ENCODE results near the gene GGA2. TPM values are rescaled to one million over a fixed set of nuclear protein-coding genes. Genes with fewer than 3 reads are reported as not detected.

The GGA2 gene
- total RNA-seq, 4 donors from 2014 or later: 21.7 to 51.8 (median 36.9) TPM

DNA sequence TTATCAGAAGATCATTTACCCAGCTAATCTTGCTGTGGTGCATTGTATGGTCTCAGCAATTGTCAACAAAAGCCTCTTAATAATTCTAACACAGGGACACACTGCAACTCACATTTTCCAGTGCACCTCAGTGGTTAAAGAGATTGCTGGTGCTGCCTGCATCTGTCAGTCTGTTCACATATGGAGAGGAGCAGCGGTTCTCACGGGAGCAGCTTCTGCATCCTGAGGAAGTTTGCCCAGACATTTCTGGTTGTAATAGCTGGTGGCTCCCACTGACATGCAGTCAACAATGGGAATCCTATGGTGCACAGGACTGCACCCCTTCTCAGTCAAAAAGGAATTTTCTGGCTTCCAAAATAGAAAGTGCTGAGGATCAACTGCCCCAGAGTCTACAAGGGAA is 7.8 kb downstream of the GGA2 start:
- 75% methylated on average over 2 of the region's 2 CpGs; no CpG with 5 or more reads in 1 of the 2 donors for WGBS, 2 donors (ENCODE audit: low coverage in 1 of 2)
- DNase-seq: no peak
- in situ Hi-C loops (cut with MboI; ENCODE audit: low pct_ligation_motif_present in 1 of 4, low pct_unique_long_range_greater_than_20kb in 1 of 4, low sequenced_read_pairs in 3 of 4): no loop called here
- intact Hi-C loops (cut with DNase I; ENCODE audit: low total_unique reads): no loop called here
- Histone ChIP-seq H3K4me3 (no peak overlapping the region), H3K9me3 (no peaks in the 10 kb centered on the region), H3K36me3 (no peaks in the 10 kb centered on the region), H3K27ac (no peak overlapping the region), H3K4me1 (peaks cover 22 to 50% (median 33%) of the 10 kb centered on the region in 4 donors), H3K27me3 (no peaks in the 10 kb centered on the region)
- TF ChIP-seq POLR2AphosphoS5 (IDR thresholded peaks at IDR 0.05): no peak

DNA sequence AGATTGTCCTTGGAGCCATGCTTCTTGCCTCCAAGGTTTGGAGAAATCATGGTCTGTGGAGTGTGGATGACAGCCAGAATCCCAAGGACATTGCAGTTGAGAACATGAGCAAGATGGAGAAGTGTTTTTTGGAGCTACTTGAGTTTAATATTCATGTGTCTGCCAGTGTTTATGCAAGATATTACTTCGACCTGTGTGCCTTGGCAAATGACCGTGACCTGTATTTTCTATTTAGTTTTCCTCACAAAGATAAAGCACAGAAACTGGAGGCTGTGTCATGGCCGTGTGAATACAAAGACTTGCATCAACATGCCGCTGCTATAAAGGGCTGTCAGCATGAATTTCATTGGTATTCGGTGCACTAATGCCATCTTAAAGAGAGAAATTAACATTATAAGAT is 9.0 kb downstream of the GGA2 start:
- intact Hi-C loops (cut with DNase I; ENCODE audit: low total_unique reads) (no loop called here), in situ Hi-C loops (cut with MboI; ENCODE audit: low pct_ligation_motif_present in 1 of 4, low pct_unique_long_range_greater_than_20kb in 1 of 4, low sequenced_read_pairs in 3 of 4) (no loop called here)
- 86 to 94% methylated on average over 3 to 5 of the region's 5 CpGs for WGBS, 2 donors (ENCODE audit: low coverage in 1 of 2)
- Histone ChIP-seq H3K4me1 (peaks cover 22 to 58% (median 34%) of the 10 kb centered on the region in 4 donors), H3K4me3 (no peak overlapping the region), H3K27ac (no peak overlapping the region), H3K36me3 (no peaks in the 10 kb centered on the region), H3K9me3 (no peaks in the 10 kb centered on the region), H3K27me3 (no peaks in the 10 kb centered on the region)
- no peak for DNase-seq
- TF ChIP-seq EP300 (IDR thresholded peaks at IDR 0.05; ENCODE audit: low read depth): no peak
- TF ChIP-seq, protein P1, sequence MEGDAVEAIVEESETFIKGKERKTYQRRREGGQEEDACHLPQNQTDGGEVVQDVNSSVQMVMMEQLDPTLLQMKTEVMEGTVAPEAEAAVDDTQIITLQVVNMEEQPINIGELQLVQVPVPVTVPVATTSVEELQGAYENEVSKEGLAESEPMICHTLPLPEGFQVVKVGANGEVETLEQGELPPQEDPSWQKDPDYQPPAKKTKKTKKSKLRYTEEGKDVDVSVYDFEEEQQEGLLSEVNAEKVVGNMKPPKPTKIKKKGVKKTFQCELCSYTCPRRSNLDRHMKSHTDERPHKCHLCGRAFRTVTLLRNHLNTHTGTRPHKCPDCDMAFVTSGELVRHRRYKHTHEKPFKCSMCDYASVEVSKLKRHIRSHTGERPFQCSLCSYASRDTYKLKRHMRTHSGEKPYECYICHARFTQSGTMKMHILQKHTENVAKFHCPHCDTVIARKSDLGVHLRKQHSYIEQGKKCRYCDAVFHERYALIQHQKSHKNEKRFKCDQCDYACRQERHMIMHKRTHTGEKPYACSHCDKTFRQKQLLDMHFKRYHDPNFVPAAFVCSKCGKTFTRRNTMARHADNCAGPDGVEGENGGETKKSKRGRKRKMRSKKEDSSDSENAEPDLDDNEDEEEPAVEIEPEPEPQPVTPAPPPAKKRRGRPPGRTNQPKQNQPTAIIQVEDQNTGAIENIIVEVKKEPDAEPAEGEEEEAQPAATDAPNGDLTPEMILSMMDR (IDR thresholded peaks at IDR 0.05): no peak
- no peak for TF ChIP-seq POLR2AphosphoS5 (IDR thresholded peaks at IDR 0.05)
- TF ChIP-seq POLR2A (IDR thresholded peaks at IDR 0.05): no peak

DNA sequence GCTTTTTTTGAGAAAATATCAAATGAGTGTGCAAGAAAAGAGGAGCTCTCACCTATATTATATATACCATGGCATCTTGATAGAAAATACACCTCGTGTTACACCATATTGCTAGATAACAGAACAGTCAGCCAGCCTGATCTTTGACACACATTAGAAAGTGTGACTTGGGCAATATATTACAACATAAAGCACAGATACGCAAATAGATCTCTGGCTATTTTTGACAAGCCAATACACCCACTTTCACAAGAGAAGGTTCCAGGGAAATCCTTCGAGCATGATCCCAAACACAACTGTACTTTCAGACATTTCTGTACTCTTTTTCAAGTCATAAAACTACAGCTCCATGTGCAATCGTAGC is 9.4 kb downstream of the GGA2 start:
- H3K9me3 ChIP-seq: no peaks in the 10 kb centered on the region
- peaks cover 22 to 54% (median 32%) of the 10 kb centered on the region in 4 donors for H3K4me1 ChIP-seq
- intact Hi-C loops (cut with DNase I; ENCODE audit: low total_unique reads): no loop called here
- no peak for DNase-seq
- 67 to 68% methylated on average over 4 of the region's 4 CpGs for WGBS, 2 donors (ENCODE audit: low coverage in 1 of 2)
- peak overlapping the region in 2 of 4 donors; percentile 27 to 41 for H3K27ac ChIP-seq
- no peaks in the 10 kb centered on the region for H3K27me3 ChIP-seq
- in situ Hi-C loops (cut with MboI; ENCODE audit: low pct_ligation_motif_present in 1 of 4, low pct_unique_long_range_greater_than_20kb in 1 of 4, low sequenced_read_pairs in 3 of 4): no loop called here
- no peaks in the 10 kb centered on the region for H3K36me3 ChIP-seq
- TF ChIP-seq, protein P1 (IDR thresholded peaks at IDR 0.05): no peak
- no peak for TF ChIP-seq EP300 (IDR thresholded peaks at IDR 0.05; ENCODE audit: low read depth)
- no peak for TF ChIP-seq POLR2AphosphoS5 (IDR thresholded peaks at IDR 0.05)
- TF ChIP-seq POLR2A (IDR thresholded peaks at IDR 0.05): no peak
- H3K4me3 ChIP-seq: no peak overlapping the region

DNA sequence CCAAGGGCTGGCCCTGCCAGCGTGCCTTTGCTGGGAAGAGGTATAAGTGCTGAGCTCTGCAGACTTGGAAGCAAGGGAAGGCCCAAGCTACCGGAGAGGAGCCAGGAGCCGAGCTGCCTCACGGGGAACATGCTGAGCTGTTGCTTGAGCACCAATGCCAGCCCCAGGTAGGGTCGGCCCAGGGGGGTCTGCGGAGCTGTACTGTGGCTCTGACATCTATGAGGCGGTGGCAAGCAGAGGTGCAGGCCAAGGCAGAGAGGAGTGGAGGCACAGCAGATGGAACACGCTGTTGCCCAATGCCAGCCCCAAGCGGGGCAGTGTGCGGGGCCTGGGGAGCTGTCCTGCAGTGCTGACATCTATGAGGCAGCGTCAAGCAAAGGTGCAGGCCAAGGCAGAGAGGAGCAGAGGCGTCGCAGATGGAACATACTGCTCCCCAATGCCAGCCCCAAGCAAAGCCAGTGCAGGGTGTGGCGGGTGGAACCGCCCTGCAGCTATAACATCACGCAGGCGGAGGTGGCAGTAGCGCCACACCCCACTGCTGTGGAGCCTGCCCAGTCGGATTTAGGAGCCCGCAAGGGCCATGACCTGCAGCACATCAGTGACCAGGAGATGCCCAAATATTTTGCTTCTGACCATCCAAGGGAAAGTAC is 10.0 kb downstream of the GGA2 start:
- H3K27ac ChIP-seq: peak overlapping the region in 3 of 4 donors; percentile 14 to 41 (median 27)
- whole genome bisulfite sequencing, 2 donors (ENCODE audit: low coverage in 1 of 2): 75 to 80% methylated on average over 1 to 20 of the region's 20 CpGs
- H3K4me3 ChIP-seq: no peak overlapping the region
- H3K27me3 ChIP-seq: no peaks in the 10 kb centered on the region
- in situ Hi-C loops (cut with MboI; ENCODE audit: low pct_ligation_motif_present in 1 of 4, low pct_unique_long_range_greater_than_20kb in 1 of 4, low sequenced_read_pairs in 3 of 4) (no loop called here), intact Hi-C loops (cut with DNase I; ENCODE audit: low total_unique reads) (no loop called here)
- TF ChIP-seq POLR2AphosphoS5 (IDR thresholded peaks at IDR 0.05): no peak
- TF ChIP-seq EP300 (IDR thresholded peaks at IDR 0.05; ENCODE audit: low read depth): no peak
- TF ChIP-seq, protein P1 (IDR thresholded peaks at IDR 0.05): no peak
- TF ChIP-seq POLR2A (IDR thresholded peaks at IDR 0.05): no peak
- peak; percentile 77 for DNase-seq
- H3K36me3 ChIP-seq: peaks cover 0 to 2% (median 0%) of the 10 kb centered on the region in 4 donors
- peaks cover 22 to 49% (median 28%) of the 10 kb centered on the region in 4 donors for H3K4me1 ChIP-seq
- no peaks in the 10 kb centered on the region for H3K9me3 ChIP-seq
